Body of pancreas (tissue), 4 donors: ENCODE measurements around the gene ZNF768. TPM values are rescaled to one million over a fixed set of nuclear protein-coding genes. Genes with fewer than 3 reads are reported as not detected.

Experiments used
- ATAC-seq: fragments of 150-250 bp; one replicate; pipeline ENCODE4 v1.9.1; 2016
- DNase-seq, 4 donors: peaks; one replicate each; pipeline ENCODE4 v3.0.0-alpha.2; 2019
- H3K27ac ChIP-seq, 4 donors: fragments of 200-600 bp; sonication (generic); 1 replicate in 3 of 4; 2 replicates in 1 of 4; pipeline versions ENCODE4 v1.5.1 to v1.6.1; 2016 to 2019; ENCODE audit warnings: mild to moderate bottlenecking in 1 of 4, mixed read lengths in 1 of 4, moderate library complexity in 1 of 4
- H3K27me3 ChIP-seq, 2 donors: fragments of 200-600 bp; sonication (generic); one replicate each; pipeline ENCODE4 v1.6.0; 2016; ENCODE audit warnings: mild to moderate bottlenecking in 1 of 2
- H3K36me3 ChIP-seq, 2 donors: fragments of 200-600 bp; sonication (generic); replicated peaks in 1 of 2; 2 replicates each; pipeline ENCODE4 v1.5.1; 2016; ENCODE audit warnings: low read depth in 2 of 2; ENCODE audit not compliant: insufficient read depth in 1 of 2
- H3K4me1 ChIP-seq: fragments of 200-600 bp; sonication (generic); one replicate; pipeline ENCODE4 v1.6.0; 2016
- H3K4me3 ChIP-seq, 2 donors: fragments of 200-600 bp; sonication (generic); 1 replicate in 1 of 2; 2 replicates in 1 of 2; pipeline ENCODE4 v1.5.1; 2016 to 2019
- H3K9me3 ChIP-seq, 3 donors: fragments of 200-600 bp; sonication (generic); 1 replicate in 2 of 3; 2 replicates in 1 of 3; pipeline ENCODE4 v1.5.1; 2016
- POLR2A ChIP-seq, 3 donors: fragments of 450-650 bp; IDR thresholded peaks; one replicate each; pipeline ENCODE4 v1.6.1; 2016; ENCODE audit warnings: antibody characterized with exemption in 3 of 3, mild to moderate bottlenecking in 2 of 3
- WGBS, 2 donors: methylation state at CpG; one replicate each; pipeline ENCODE4 v1.1.5; 2017; 5-methylcytosine and 5-hydroxymethylcytosine counted together
- intact Hi-C: fragments of 100-400 bp; cut with DNase I; formaldehyde crosslinking; loops from one replicate; pipeline ENCODE4 v1.15.1; 2023
- microRNA-seq, 2 donors: library from miRNA; unstranded; fragments of <30 nt; microRNA quantifications; one replicate each; pipeline ENCODE4, GENCODE V29; 2016; ENCODE audit warnings: borderline number of aligned reads in 2 of 2, borderline replicate concordance in 2 of 2
- small RNA-seq: library from RNA; depleted of rRNA; stranded (forward); fragments of <200 nt; gene quantifications from one replicate; pipeline ENCODE3, GENCODE V24; 2016
- total RNA-seq, 2 donors: library from RNA; depleted of rRNA; stranded (reverse); fragments of >200 nt; gene quantifications; one replicate each; pipeline ENCODE4 v1.1.0, GENCODE V29; 2016
- TF ChIP-seq, protein P1 (sequence below), 7 experiments: fragments of 450-650 bp in 4 of 7; fragments of 200-600 bp in 3 of 7; sonication (generic) in 3 of 7; IDR thresholded peaks; one replicate each; pipeline ENCODE4 v1.5.1; 2016 to 2019; ENCODE audit warnings: antibody characterized with exemption in 7 of 7

ZNF768 gene
- total RNA-seq, 2 donors from 2014 or later: 17.8 to 24.1 TPM

DNA sequence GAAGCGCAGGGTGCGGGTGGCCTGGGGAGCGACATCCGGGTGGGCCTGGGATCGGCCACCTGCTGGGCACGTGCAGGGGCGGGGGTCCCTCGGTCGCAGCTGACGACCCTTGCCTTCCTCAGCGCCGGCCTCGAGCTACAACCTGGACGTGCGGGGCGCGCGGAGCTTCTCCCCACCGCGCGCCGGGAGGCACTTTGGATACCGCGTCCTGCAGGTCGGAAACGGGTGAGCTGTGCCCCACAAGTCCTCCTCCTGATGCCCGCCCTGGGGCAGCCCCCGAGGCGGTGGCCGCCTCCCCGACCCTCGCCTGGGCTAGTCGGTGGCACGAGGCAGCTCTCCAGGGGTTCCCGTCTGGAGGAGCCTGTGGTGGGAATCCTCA, 52.3 kb downstream of the ZNF768 start:
- Histone ChIP-seq H3K27ac (no peak overlapping the region), H3K36me3 (no peaks in the 10 kb centered on the region), H3K4me1 (no peaks in the 10 kb centered on the region), H3K9me3 (no peaks in the 10 kb centered on the region), H3K27me3 (peaks cover 0 to 6% of the 10 kb centered on the region in 2 donors), H3K4me3 (no peak overlapping the region)
- TF ChIP-seq POLR2A (IDR thresholded peaks at IDR 0.05): no peak
- TF ChIP-seq, protein P1, sequence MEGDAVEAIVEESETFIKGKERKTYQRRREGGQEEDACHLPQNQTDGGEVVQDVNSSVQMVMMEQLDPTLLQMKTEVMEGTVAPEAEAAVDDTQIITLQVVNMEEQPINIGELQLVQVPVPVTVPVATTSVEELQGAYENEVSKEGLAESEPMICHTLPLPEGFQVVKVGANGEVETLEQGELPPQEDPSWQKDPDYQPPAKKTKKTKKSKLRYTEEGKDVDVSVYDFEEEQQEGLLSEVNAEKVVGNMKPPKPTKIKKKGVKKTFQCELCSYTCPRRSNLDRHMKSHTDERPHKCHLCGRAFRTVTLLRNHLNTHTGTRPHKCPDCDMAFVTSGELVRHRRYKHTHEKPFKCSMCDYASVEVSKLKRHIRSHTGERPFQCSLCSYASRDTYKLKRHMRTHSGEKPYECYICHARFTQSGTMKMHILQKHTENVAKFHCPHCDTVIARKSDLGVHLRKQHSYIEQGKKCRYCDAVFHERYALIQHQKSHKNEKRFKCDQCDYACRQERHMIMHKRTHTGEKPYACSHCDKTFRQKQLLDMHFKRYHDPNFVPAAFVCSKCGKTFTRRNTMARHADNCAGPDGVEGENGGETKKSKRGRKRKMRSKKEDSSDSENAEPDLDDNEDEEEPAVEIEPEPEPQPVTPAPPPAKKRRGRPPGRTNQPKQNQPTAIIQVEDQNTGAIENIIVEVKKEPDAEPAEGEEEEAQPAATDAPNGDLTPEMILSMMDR (IDR thresholded peaks at IDR 0.05): no peak
- intact Hi-C loops: no loop called here
- DNase-seq: no peak
- no peak for ATAC-seq
- WGBS, 2 donors: 23 to 35% methylated on average over 7 to 21 of the region's 35 CpGs

Small RNA genes within 50 kb of the gene (microRNA-seq; reads per million reads assigned to microRNA genes)
- 0 reads per million in 2 donors for gene MIR4518

Small RNA genes within 50 kb of the gene (small RNA-seq; reads per million reads assigned to genes)
- not detected for gene MIR4518
- gene RNU7-61P: not detected

Other genes starting within 250 kb of the ZNF768 start
- 10 to 100 TPM; 19.8 to 20.2 TPM for gene CD2BP2, start 171.3 kb downstream of the ZNF768 start, total RNA-seq
- 10 to 100 TPM; 17.9 to 22.1 TPM for gene TBC1D10B, start 156.1 kb downstream of the ZNF768 start, total RNA-seq
- not detected for gene MYL11, start 151.8 kb downstream of the ZNF768 start, total RNA-seq
- under 1 TPM; 0.26 to 0.33 TPM for gene SEPTIN1, start 144.0 kb downstream of the ZNF768 start, total RNA-seq
- gene ZNF48, start 131.1 kb downstream of the ZNF768 start, total RNA-seq: 10 to 100 TPM in 1 of 2 donors, 1 to 10 TPM in 1; 9.3 to 12.2 TPM
- 10 to 100 TPM; 16.6 to 18.8 TPM for gene ZNF771, start 119.0 kb downstream of the ZNF768 start, total RNA-seq
- 10 to 100 TPM in 1 of 2 donors, 1 to 10 TPM in 1; 3.3 to 15.0 TPM for gene DCTPP1, start 96.5 kb downstream of the ZNF768 start, total RNA-seq
- 10 to 100 TPM; 28.0 to 29.6 TPM for gene SEPHS2, start 80.7 kb downstream of the ZNF768 start, total RNA-seq
- 1 to 10 TPM; 1.3 to 9.2 TPM for gene ITGAL, start 53.8 kb downstream of the ZNF768 start, total RNA-seq
- 10 to 100 TPM; 10.2 to 11.4 TPM for gene ZNF747, start 8.3 kb upstream of the ZNF768 start, total RNA-seq
- gene ZNF764, start 31.8 kb upstream of the ZNF768 start, total RNA-seq: 10 to 100 TPM in 1 of 2 donors, 1 to 10 TPM in 1; 8.3 to 23.7 TPM
- 10 to 100 TPM; 19.2 to 27.4 TPM for gene ZNF688, start 45.1 kb upstream of the ZNF768 start, total RNA-seq
- gene ZNF785, start 59.1 kb upstream of the ZNF768 start, total RNA-seq: 10 to 100 TPM; 10.9 to 16.1 TPM
- gene ZNF689, start 83.8 kb upstream of the ZNF768 start, total RNA-seq: 1 to 10 TPM; 4.6 to 7.0 TPM
- 10 to 100 TPM; 20.5 to 65.6 TPM for gene PRR14, start 124.4 kb upstream of the ZNF768 start, total RNA-seq
- gene FBRS, start 131.9 kb upstream of the ZNF768 start, total RNA-seq: 10 to 100 TPM; 20.8 to 76.8 TPM
- gene SRCAP, start 172.6 kb upstream of the ZNF768 start, total RNA-seq: 10 to 100 TPM; 27.5 to 30.0 TPM
- 10 to 100 TPM; 17.6 to 24.7 TPM for gene PHKG2, start 221.9 kb upstream of the ZNF768 start, total RNA-seq
- gene CFAP119, start 235.5 kb upstream of the ZNF768 start, total RNA-seq: 10 to 100 TPM in 1 of 2 donors, 1 to 10 TPM in 1; 1.6 to 28.0 TPM
- 10 to 100 TPM; 44.9 to 79.8 TPM for gene RNF40, start 235.8 kb upstream of the ZNF768 start, total RNA-seq